OCI-LY3 (cell line): ENCODE data around the gene PRRT2.

Experiments used
- H2AFZ ChIP-seq: fragments of 200-600, 300-600 bp; shearing (Covaris generic); 2 replicates; pipeline ENCODE4 v1.6.0; 2014; ENCODE audit warnings: antibody characterized with exemption, low read depth, low read length
- H3K27ac ChIP-seq: fragments of 200-600, 300-600 bp; sonication (generic); 2 replicates; pipeline ENCODE4 v1.5.1; 2014; ENCODE audit warnings: mild to moderate bottlenecking, low read length, moderate library complexity, mixed read lengths
- H3K27me3 ChIP-seq: fragments of 200-600, 300-600 bp; sonication (generic); 2 replicates; pipeline ENCODE4 v1.6.1; 2014; ENCODE audit warnings: low read depth, low read length, mixed read lengths
- H3K36me3 ChIP-seq: fragments of 200-600, 300-600 bp; sonication (generic); replicated peaks from 2 replicates; pipeline ENCODE3; 2014; ENCODE audit warnings: low read depth, low read length, mixed read lengths
- H3K4me1 ChIP-seq: fragments of 300-600, 200-600 bp; sonication (generic); 2 replicates; pipeline ENCODE4 v1.6.1; 2014; ENCODE audit warnings: low read length, mixed read lengths
- H3K4me2 ChIP-seq: fragments of 200-600, 300-600 bp; sonication (generic); 2 replicates; pipeline ENCODE4 v1.6.1; 2014; ENCODE audit warnings: low read length, mixed read lengths
- H3K4me3 ChIP-seq: fragments of 300-600, 200-600 bp; sonication (generic); 2 replicates; pipeline ENCODE4 v1.5.1; 2014; ENCODE audit warnings: antibody characterized with exemption, mild to moderate bottlenecking, low read length, moderate library complexity
- H3K79me2 ChIP-seq: fragments of 300-600, 200-600 bp; shearing (Covaris generic); 2 replicates; pipeline ENCODE4 v1.6.1; 2014; ENCODE audit warnings: mild to moderate bottlenecking, low read length, mixed read lengths
- H3K9ac ChIP-seq: fragments of 300-600, 200-600 bp; shearing (Covaris generic); 2 replicates; pipeline ENCODE4 v1.6.0; 2014; ENCODE audit warnings: mild to moderate bottlenecking, low read length, moderate library complexity
- H3K9me3 ChIP-seq: fragments of 200-600, 300-600 bp; shearing (Covaris generic); 2 replicates; pipeline ENCODE4 v1.6.1; 2014; ENCODE audit warnings: low read length, mixed read lengths; ENCODE audit not compliant: insufficient read depth
- H4K20me1 ChIP-seq: fragments of 200-600, 300-600 bp; sonication (generic); 2 replicates; pipeline ENCODE4 v1.6.1; 2016; ENCODE audit warnings: low read length, mixed read lengths; ENCODE audit not compliant: insufficient read depth
- CTCF ChIP-seq: fragments of 200-600, 300-600 bp; sonication (generic); IDR thresholded peaks from 2 replicates; pipeline ENCODE4 v1.5.1; 2014; ENCODE audit warnings: antibody characterized with exemption, low read length, low read depth
- EZH2phosphoT487 ChIP-seq: fragments of 200-600 bp; shearing (Covaris generic); IDR thresholded peaks from 2 replicates; pipeline ENCODE4 v1.6.1; 2018; ENCODE audit warnings: antibody characterized with exemption, mixed run types, low read depth

PRRT2 gene

GRCh38 chr16:29841631-29842030 lies 29.6 kb downstream of the PRRT2 start:
- Histone ChIP-seq H3K79me2 (no peaks in the 10 kb centered on the region), H4K20me1 (no peaks in the 10 kb centered on the region), H3K4me2 (no peak overlapping the region), H3K9ac (no peak overlapping the region), H3K4me3 (no peak overlapping the region), H3K27ac (no peak overlapping the region), H3K4me1 (no peaks in the 10 kb centered on the region), H3K36me3 (no peaks in the 10 kb centered on the region), H2AFZ (no peak overlapping the region), H3K9me3 (no peaks in the 10 kb centered on the region), H3K27me3 (no peaks in the 10 kb centered on the region)
- TF ChIP-seq CTCF (no peak), EZH2phosphoT487 (no peak)

- H4K20me1 ChIP-seq, result no peaks in the 10 kb centered on the region
- H3K4me3 ChIP-seq, result no peak overlapping the region
- no peaks in the 10 kb centered on the region for H3K9me3 ChIP-seq
- H3K36me3 ChIP-seq, result no peaks in the 10 kb centered on the region
- no peak overlapping the region for H3K4me2 ChIP-seq
- no peaks in the 10 kb centered on the region for H3K4me1 ChIP-seq
- H3K9ac ChIP-seq, result no peak overlapping the region
- TF ChIP-seq CTCF, result 0 out of 2 replicates have a peak, but pooled peaks have one; percentile 15
- no peak for TF ChIP-seq EZH2phosphoT487
- H3K79me2 ChIP-seq, result no peaks in the 10 kb centered on the region
- H3K27me3 ChIP-seq, result no peaks in the 10 kb centered on the region
- H2AFZ ChIP-seq, result no peak overlapping the region
- no peak overlapping the region for H3K27ac ChIP-seq
These were observed 30.8 kb downstream of the PRRT2 start for GRCh38 chr16:29842732-29843346.

GRCh38 chr16:29843931-29844330 lies 31.9 kb downstream of the PRRT2 start:
- Histone ChIP-seq H3K27ac (no peak overlapping the region), H3K36me3 (no peaks in the 10 kb centered on the region), H3K9ac (no peak overlapping the region), H3K4me1 (no peaks in the 10 kb centered on the region), H3K79me2 (no peaks in the 10 kb centered on the region), H2AFZ (no peak overlapping the region), H3K9me3 (no peaks in the 10 kb centered on the region), H3K4me3 (no peak overlapping the region), H3K27me3 (no peaks in the 10 kb centered on the region), H4K20me1 (no peaks in the 10 kb centered on the region), H3K4me2 (no peak overlapping the region)
- TF ChIP-seq CTCF (no peak), EZH2phosphoT487 (no peak)

DNA sequence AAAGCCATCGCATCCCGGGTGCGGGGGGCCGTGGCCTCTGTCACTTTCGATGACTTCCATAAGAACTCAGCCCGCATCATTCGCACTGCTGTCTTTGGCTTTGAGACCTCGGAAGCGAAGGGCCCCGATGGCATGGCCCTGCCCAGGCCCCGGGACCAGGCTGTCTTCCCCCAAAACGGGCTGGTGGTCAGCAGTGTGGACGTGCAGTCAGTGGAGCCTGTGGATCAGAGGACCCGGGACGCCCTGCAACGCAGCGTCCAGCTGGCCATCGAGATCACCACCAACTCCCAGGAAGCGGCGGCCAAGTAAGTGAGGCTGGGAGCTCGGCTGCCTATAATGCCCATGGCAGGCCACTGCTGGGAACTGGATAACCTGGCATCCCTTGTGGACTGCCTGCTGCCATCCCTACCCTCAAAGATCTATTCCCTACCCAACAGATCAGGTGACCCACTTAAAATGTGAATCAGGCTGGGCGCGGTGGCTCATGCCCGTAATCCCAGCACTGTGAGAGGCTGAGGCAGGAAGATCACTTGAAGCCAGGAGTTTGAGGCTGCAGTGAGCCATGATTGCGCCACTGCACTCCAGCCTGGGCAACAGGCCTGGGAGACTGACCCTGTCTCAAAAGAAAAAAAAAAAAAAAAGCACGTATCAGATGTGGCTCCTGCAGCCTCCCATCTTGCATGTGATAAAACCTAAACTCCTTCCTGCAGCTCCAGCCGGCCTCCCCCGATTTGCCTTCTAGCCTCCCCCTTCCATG lies 32.8 kb downstream of the PRRT2 start:
- Histone ChIP-seq H3K4me3 (no peak overlapping the region), H3K27ac (no peak overlapping the region), H3K79me2 (no peaks in the 10 kb centered on the region), H3K9me3 (no peaks in the 10 kb centered on the region), H2AFZ (no peak overlapping the region), H3K4me2 (no peak overlapping the region), H3K4me1 (no peaks in the 10 kb centered on the region), H4K20me1 (no peaks in the 10 kb centered on the region), H3K36me3 (no peaks in the 10 kb centered on the region), H3K9ac (no peak overlapping the region), H3K27me3 (no peaks in the 10 kb centered on the region)
- TF ChIP-seq CTCF, result no peak
- TF ChIP-seq EZH2phosphoT487, result no peak
